Mammary epithelial cell (primary cell): ENCODE data around the gene ETV3L.

Experiments used
- EZH2 ChIP-seq: IDR thresholded peaks from 2 replicates; pipeline ENCODE4 v1.6.1; 2012; ENCODE audit warnings: low read length, inconsistent platforms, borderline replicate concordance
- TF ChIP-seq, protein P1 (sequence below), 2 donors: IDR thresholded peaks in 1 of 2; conservative IDR thresholded peaks in 1 of 2; 2 replicates each; pipeline ENCODE4 v1.5.1; 2011 to 2012; ENCODE audit warnings: inconsistent platforms in 2 of 2, low read length in 2 of 2, mild to moderate bottlenecking in 2 of 2, control low read depth in 1 of 2, low read depth in 1 of 2; ENCODE audit not compliant: insufficient read depth in 1 of 2; ENCODE audit errors: extremely low read depth in 1 of 2

DNA sequence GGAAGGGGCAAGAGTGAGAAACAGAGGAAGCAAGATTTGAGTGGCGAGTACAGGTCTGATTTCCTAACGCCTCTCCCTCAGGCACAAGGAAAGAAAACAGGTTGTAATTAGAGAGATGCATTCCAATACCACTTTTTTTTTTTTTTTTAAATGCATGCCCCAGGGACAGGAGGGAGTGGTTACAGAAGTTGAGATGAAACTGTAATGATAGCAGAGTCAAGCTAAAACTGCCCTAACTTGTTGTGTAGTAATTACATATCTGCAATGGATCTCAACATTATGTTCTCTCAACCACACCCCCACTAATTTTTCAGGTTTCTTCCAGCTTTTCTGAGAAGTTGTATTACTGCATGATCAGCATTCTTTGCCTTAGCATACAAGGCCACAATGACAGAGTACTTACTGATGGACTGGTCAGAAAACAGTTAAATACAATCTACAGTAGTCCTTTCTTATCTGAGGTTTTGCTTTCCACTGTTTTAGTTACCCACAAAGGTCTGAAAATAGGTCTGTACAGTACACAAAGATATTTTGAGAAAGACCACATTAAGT is 33.1 kb upstream of the ETV3L start:
- TF ChIP-seq, protein P1, sequence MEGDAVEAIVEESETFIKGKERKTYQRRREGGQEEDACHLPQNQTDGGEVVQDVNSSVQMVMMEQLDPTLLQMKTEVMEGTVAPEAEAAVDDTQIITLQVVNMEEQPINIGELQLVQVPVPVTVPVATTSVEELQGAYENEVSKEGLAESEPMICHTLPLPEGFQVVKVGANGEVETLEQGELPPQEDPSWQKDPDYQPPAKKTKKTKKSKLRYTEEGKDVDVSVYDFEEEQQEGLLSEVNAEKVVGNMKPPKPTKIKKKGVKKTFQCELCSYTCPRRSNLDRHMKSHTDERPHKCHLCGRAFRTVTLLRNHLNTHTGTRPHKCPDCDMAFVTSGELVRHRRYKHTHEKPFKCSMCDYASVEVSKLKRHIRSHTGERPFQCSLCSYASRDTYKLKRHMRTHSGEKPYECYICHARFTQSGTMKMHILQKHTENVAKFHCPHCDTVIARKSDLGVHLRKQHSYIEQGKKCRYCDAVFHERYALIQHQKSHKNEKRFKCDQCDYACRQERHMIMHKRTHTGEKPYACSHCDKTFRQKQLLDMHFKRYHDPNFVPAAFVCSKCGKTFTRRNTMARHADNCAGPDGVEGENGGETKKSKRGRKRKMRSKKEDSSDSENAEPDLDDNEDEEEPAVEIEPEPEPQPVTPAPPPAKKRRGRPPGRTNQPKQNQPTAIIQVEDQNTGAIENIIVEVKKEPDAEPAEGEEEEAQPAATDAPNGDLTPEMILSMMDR (conservative IDR thresholded peaks at IDR 0.05 in 1 of 2, IDR thresholded peaks at IDR 0.05 in 1 of 2; ENCODE audit: extremely low read depth in 1 of 2, insufficient read depth in 1 of 2, low read depth in 1 of 2, low read length in 2 of 2) = no peak
- no peak for TF ChIP-seq EZH2
